Natural killer cell treated with Interleukin-12 subunit alpha and Interleukin-12 subunit beta and Interleukin-15 and Interleukin-18, amount 100 ng/mL, for 72 hours (primary cell): Measurements from ENCODE around the gene CHKA. TPM values are rescaled to one million over a fixed set of nuclear protein-coding genes. Genes with fewer than 3 reads are reported as not detected.

Experiments used
- ATAC-seq, 2 donors: fragments of 150-1000 bp; cut with Tn5 transposase in 1 of 2; sonication (Bioruptor Pico), chemical (Tn5 transposase) in 1 of 2; 2 replicates each; pipeline ENCODE4 v1.10.0; 2021
- DNase-seq: peaks from one replicate; pipeline ENCODE4 v3.0.0; 2022; ENCODE audit warnings: low spot score
- H3K27ac Mint-ChIP-seq, 2 donors: 1 replicate in 1 of 2; 2 replicates in 1 of 2; pipeline ENCODE4 v1.8.0; 2022; ENCODE audit warnings: mixed read lengths in 2 of 2, mild to moderate bottlenecking in 1 of 2, moderate library complexity in 1 of 2
- H3K27me3 Mint-ChIP-seq, 2 donors: 1 replicate in 1 of 2; 2 replicates in 1 of 2; pipeline ENCODE4 v1.8.0; 2022; ENCODE audit warnings: mixed read lengths in 2 of 2
- H3K36me3 Mint-ChIP-seq: one replicate; pipeline ENCODE4 v1.8.0; 2022; ENCODE audit warnings: mixed read lengths
- H3K4me1 Mint-ChIP-seq, 2 donors: 1 replicate in 1 of 2; 2 replicates in 1 of 2; pipeline ENCODE4 v1.8.0; 2022; ENCODE audit warnings: low read depth in 2 of 2, mixed read lengths in 2 of 2, mild to moderate bottlenecking in 1 of 2
- H3K4me3 Mint-ChIP-seq: one replicate; pipeline ENCODE4 v1.8.0; 2022; ENCODE audit warnings: mixed read lengths
- H3K9me3 Mint-ChIP-seq: 2 replicates; pipeline ENCODE4 v1.8.0; 2022; ENCODE audit warnings: mixed read lengths
- total RNA-seq, 2 donors: library from RNA; stranded (reverse); gene quantifications; one replicate each; pipeline ENCODE4 v1.2.3, GENCODE V29; 2022

CHKA gene
- total RNA-seq, 2 donors from 2014 or later: 10.6 to 34.9 TPM

GRCh38 chr11:68026391-68027105, 94.6 kb downstream of the CHKA start:
- ATAC-seq: no peak
- no peaks in the 10 kb centered on the region for H3K27me3 Mint-ChIP-seq
- peak overlapping the region in 1 of 2 donors; percentile 37 for H3K27ac Mint-ChIP-seq
- peaks cover 8 to 19% of the 10 kb centered on the region in 2 donors for H3K4me1 Mint-ChIP-seq
- no peak for DNase-seq
- H3K9me3 Mint-ChIP-seq: no peaks in the 10 kb centered on the region
- no peaks in the 10 kb centered on the region for H3K36me3 Mint-ChIP-seq
- H3K4me3 Mint-ChIP-seq: no peak overlapping the region

GRCh38 chr11:68025047-68025446, 96.1 kb downstream of the CHKA start:
- H3K4me3 Mint-ChIP-seq: no peak overlapping the region
- no peak overlapping the region for H3K27ac Mint-ChIP-seq
- DNase-seq: no peak

GRCh38 chr11:68024508-68024907, 96.7 kb downstream of the CHKA start:
- Mint-ChIP-seq H3K36me3 (no peaks in the 10 kb centered on the region), H3K4me3 (no peak overlapping the region), H3K4me1 (peaks cover 6 to 8% of the 10 kb centered on the region in 2 donors), H3K9me3 (no peaks in the 10 kb centered on the region), H3K27me3 (no peaks in the 10 kb centered on the region), H3K27ac (no peak overlapping the region)
- DNase-seq: no peak
- no peak for ATAC-seq

More at GRCh38 chr11:68025047-68025446, 96.1 kb downstream of the CHKA start:
- no peak for ATAC-seq
- Mint-ChIP-seq H3K4me1 (peaks cover 6 to 10% of the 10 kb centered on the region in 2 donors), H3K9me3 (no peaks in the 10 kb centered on the region), H3K36me3 (no peaks in the 10 kb centered on the region), H3K27me3 (no peaks in the 10 kb centered on the region)

GRCh38 chr11:68022531-68022930, 98.7 kb downstream of the CHKA start:
- Mint-ChIP-seq H3K9me3 (no peaks in the 10 kb centered on the region), H3K27ac (no peak overlapping the region), H3K4me3 (no peak overlapping the region), H3K4me1 (peaks cover 0 to 5% of the 10 kb centered on the region in 2 donors), H3K36me3 (no peaks in the 10 kb centered on the region), H3K27me3 (no peaks in the 10 kb centered on the region)
- DNase-seq: no peak
- ATAC-seq: no peak

GRCh38 chr11:68021167-68021787, 99.9 kb downstream of the CHKA start:
- Mint-ChIP-seq H3K4me1 (peaks cover 0 to 3% of the 10 kb centered on the region in 2 donors), H3K36me3 (no peaks in the 10 kb centered on the region), H3K27ac (no peak overlapping the region), H3K27me3 (no peaks in the 10 kb centered on the region), H3K4me3 (no peak overlapping the region), H3K9me3 (no peaks in the 10 kb centered on the region)
- no peak for ATAC-seq
- no peak for DNase-seq

- Mint-ChIP-seq H3K4me1 (peaks cover 0 to 3% of the 10 kb centered on the region in 2 donors), H3K9me3 (no peaks in the 10 kb centered on the region), H3K36me3 (no peaks in the 10 kb centered on the region), H3K4me3 (no peak overlapping the region), H3K27me3 (no peaks in the 10 kb centered on the region), H3K27ac (no peak overlapping the region)
- DNase-seq (no peak), ATAC-seq (no peak)
Measured at GRCh38 chr11:68020575-68020974, 100.6 kb downstream of the CHKA start.

DNA sequence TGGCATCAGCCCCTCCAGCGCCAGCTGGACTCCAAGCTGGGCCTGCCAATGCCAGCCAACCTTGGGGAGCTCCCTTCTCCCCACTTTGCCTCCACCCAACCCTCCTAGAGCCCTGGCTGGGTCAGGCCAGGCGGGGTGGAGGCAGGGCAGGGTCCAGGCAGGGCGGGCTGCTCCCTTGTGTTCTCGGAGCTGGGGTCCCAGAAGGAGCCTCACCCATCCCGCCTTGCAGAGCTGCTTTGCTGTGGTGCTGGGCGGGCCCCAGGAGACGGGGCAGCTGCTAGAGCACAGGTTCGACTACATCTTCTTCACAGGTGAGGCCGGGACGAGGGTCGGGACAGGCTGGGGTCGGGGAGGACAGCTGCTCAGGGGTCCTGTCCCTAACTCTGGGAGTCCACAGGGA, 101.7 kb downstream of the CHKA start:
- Mint-ChIP-seq H3K9me3 (no peaks in the 10 kb centered on the region), H3K36me3 (no peaks in the 10 kb centered on the region), H3K4me3 (no peak overlapping the region), H3K27me3 (no peaks in the 10 kb centered on the region), H3K4me1 (peaks cover 0 to 3% of the 10 kb centered on the region in 2 donors), H3K27ac (no peak overlapping the region)
- DNase-seq: no peak
- peak in 1 of 2 donors; percentile 34 for ATAC-seq

DNA sequence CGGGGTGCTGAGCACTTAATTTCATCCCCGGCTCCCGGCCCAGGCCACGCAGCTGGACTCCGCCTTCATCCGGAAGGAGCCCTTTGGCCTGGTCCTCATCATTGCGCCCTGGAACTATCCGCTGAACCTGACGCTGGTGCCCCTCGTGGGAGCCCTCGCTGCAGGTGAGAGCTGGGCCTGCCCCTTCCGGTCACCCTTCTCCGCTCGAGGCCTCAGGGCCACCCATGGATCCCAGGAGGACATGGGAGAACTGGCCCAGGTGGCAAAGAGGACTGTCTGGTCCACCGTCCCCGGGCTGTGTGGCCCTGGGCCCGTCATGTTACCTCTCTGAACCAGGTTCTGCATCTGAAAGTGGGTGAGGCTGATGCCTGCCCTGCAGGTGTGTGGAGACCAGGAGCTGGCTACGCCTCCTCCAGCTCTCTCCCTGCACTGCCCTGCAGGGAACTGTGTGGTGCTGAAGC, 102.4 kb downstream of the CHKA start:
- H3K4me1 Mint-ChIP-seq: peaks cover 0 to 7% of the 10 kb centered on the region in 2 donors
- H3K27me3 Mint-ChIP-seq: no peaks in the 10 kb centered on the region
- H3K36me3 Mint-ChIP-seq: no peaks in the 10 kb centered on the region
- H3K4me3 Mint-ChIP-seq: no peak overlapping the region
- no peak overlapping the region for H3K27ac Mint-ChIP-seq
- DNase-seq: no peak
- no peaks in the 10 kb centered on the region for H3K9me3 Mint-ChIP-seq
- ATAC-seq: no peak

DNA sequence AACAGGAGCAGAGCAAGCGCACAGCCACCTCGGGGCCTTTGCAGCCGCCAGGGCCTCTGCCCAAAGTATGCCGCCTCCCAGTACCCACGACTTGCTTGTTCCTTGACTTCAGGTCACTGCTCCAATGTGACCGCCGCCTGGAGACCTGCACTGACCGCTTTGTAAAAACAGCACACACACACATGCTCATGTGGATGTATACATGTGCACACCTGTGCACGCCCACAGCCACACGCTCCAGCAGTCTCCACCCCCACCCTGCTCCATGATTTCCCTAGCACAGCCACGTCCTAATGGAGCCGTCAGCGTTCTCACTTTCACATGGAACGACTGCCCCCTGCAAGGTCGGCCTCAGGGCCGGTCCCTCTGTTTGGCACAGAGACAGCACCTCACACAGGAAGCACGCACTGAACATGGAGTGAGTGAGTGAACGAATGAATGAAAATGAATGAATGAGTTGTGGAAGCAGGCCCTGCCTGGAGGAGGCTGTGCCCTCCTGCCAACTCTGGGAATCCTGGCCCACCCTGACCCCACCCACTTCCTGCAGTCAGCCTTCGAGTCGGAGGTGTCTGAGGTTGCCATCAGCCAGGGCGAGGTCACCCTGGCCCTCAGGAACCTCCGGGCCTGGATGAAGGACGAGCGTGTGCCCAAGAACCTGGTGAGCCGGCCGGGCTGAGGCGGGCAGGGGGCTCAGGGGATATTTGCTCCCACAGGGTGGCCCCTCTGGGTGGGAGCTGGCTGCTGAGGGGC, 103.0 kb downstream of the CHKA start:
- H3K4me3 Mint-ChIP-seq: no peak overlapping the region
- DNase-seq: no peak
- H3K4me1 Mint-ChIP-seq: peaks cover 0 to 7% of the 10 kb centered on the region in 2 donors
- no peak overlapping the region for H3K27ac Mint-ChIP-seq
- no peaks in the 10 kb centered on the region for H3K27me3 Mint-ChIP-seq
- ATAC-seq: no peak
- H3K36me3 Mint-ChIP-seq: no peaks in the 10 kb centered on the region
- H3K9me3 Mint-ChIP-seq: no peaks in the 10 kb centered on the region

DNA sequence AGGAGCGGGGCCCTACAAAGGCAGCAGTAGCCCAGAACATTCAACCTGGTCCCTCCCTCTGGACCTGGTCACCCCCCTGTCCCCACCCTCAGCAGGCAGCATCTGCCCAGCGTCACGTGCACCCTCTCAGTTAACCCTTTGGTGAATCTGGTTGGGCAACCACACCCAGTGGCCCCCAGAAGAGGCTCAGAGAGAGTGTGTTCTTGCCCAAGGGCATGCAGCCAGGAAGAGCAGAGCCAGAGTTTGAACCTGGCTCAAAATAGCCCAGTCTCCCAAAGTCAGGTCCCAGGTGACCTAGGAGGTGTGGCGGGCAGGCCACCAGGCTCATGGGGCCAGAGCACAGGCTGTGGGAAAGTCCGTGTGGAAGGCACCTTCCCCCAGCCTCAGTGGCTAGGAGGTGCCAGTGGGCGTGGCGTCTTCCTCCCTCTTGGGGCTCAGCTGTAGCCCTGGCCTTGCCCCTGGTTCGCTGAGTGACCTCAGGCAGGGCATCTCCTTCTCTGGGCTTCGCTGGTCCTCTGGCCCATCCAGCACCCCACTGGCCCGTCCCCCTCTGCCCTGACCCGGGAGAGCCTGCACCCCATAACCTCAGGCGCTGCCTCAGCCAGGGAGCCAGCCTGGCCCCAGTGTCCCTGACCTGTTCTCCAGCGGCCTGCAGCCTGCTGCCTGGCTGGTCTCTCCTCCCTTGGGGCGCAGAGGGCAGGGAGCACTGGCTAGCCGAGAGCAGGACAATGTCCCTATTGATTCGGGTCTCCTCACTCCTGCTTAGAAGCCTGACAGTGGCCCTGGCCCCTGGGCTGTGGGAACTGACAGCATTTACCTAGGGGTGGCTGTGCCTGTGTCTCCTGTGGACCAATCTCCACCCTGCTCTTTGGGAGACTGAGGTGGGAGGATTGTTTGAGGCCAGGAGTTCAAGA, 104.0 kb downstream of the CHKA start:
- Mint-ChIP-seq H3K4me3 (no peak overlapping the region), H3K9me3 (no peaks in the 10 kb centered on the region), H3K36me3 (no peaks in the 10 kb centered on the region), H3K4me1 (peaks cover 0 to 7% of the 10 kb centered on the region in 2 donors), H3K27ac (no peak overlapping the region), H3K27me3 (no peaks in the 10 kb centered on the region)
- DNase-seq (no peak), ATAC-seq (no peak)

- ATAC-seq (no peak), DNase-seq (no peak)
- H3K4me3 Mint-ChIP-seq: no peak overlapping the region
- no peaks in the 10 kb centered on the region for H3K36me3 Mint-ChIP-seq
- H3K27ac Mint-ChIP-seq: no peak overlapping the region
- peaks cover 0 to 7% of the 10 kb centered on the region in 2 donors for H3K4me1 Mint-ChIP-seq
- H3K9me3 Mint-ChIP-seq: no peaks in the 10 kb centered on the region
- H3K27me3 Mint-ChIP-seq: no peaks in the 10 kb centered on the region
Measured at GRCh38 chr11:68016161-68016903, 104.9 kb downstream of the CHKA start.

- H3K27me3 Mint-ChIP-seq: no peaks in the 10 kb centered on the region
- DNase-seq (no peak), ATAC-seq (no peak)
- H3K9me3 Mint-ChIP-seq: no peaks in the 10 kb centered on the region
- H3K27ac Mint-ChIP-seq: no peak overlapping the region
- H3K4me1 Mint-ChIP-seq: peaks cover 0 to 7% of the 10 kb centered on the region in 2 donors
- no peak overlapping the region for H3K4me3 Mint-ChIP-seq
- H3K36me3 Mint-ChIP-seq: no peaks in the 10 kb centered on the region
Measured at GRCh38 chr11:68015467-68015866, 105.7 kb downstream of the CHKA start.
